Prostate gland (tissue), 2 donors: ENCODE measurements around the gene TOMM20. TPM values are rescaled to one million over a fixed set of nuclear protein-coding genes. Genes with fewer than 3 reads are reported as not detected.

Source experiments
- DNase-seq: peaks from one replicate; pipeline ENCODE4 v3.0.0-alpha.2; 2019; ENCODE audit warnings: low spot score
- H3K27ac ChIP-seq, 2 donors: fragments of 200-600 bp; sonication (generic); 2 replicates each; pipeline ENCODE4 v1.5.1; 2017 to 2019
- H3K27me3 ChIP-seq: fragments of 200-600 bp; sonication (generic); replicated peaks from 2 replicates; pipeline ENCODE4 v1.5.1; 2019; ENCODE audit not compliant: insufficient read depth
- H3K36me3 ChIP-seq, 2 donors: fragments of 200-600 bp; sonication (generic); 1 replicate in 1 of 2; 2 replicates in 1 of 2; pipeline versions ENCODE4 v1.5.1 to v1.8.1; 2017 to 2019
- H3K4me1 ChIP-seq: fragments of 200-600 bp; sonication (generic); replicated peaks from 2 replicates; pipeline ENCODE4 v1.5.1; 2019
- H3K4me3 ChIP-seq, 2 donors: fragments of 200-600 bp; sonication (generic); 2 replicates each; pipeline ENCODE4 v1.5.1; 2017 to 2019
- H3K9me3 ChIP-seq: fragments of 200-600 bp; sonication (generic); 2 replicates; pipeline ENCODE4 v1.5.1; 2017
- POLR2AphosphoS5 ChIP-seq: sonication (generic); formaldehyde crosslinking; IDR thresholded peaks from one replicate; pipeline ENCODE4 v1.6.1; 2017; ENCODE audit warnings: antibody characterized with exemption
- WGBS: methylation state at CpG from one replicate; pipeline ENCODE4 v1.1.5; 2018; 5-methylcytosine and 5-hydroxymethylcytosine counted together
- intact Hi-C: fragments of 100-400 bp; cut with DNase I; formaldehyde crosslinking; loops from one replicate; pipeline ENCODE4 v1.14.2; 2022
- small RNA-seq, 2 donors: library from RNA; depleted of rRNA; stranded (forward); fragments of <200 nt; gene quantifications; one replicate each; pipeline ENCODE3, GENCODE V24; 2016
- total RNA-seq, 2 donors: library from RNA; depleted of rRNA; stranded (reverse); fragments of >200 nt; gene quantifications; one replicate each; pipeline ENCODE4 v1.1.0, GENCODE V29; 2016
- TF ChIP-seq, protein P1 (sequence below), 4 experiments: fragments of 200-600 bp in 2 of 4; fragments of 450-650 bp in 2 of 4; sonication (generic) in 2 of 4; IDR thresholded peaks; 1 replicate in 3 of 4; 2 replicates in 1 of 4; pipeline ENCODE4 v1.5.1; 2016 to 2019; ENCODE audit warnings: antibody characterized with exemption in 4 of 4, mild to moderate bottlenecking in 2 of 4, moderate library complexity in 2 of 4

TOMM20 gene
- total RNA-seq, 2 donors from 2014 or later: 77.1 to 135 TPM

GRCh38 chr1:235060607-235061470 lies 67.8 kb downstream of the TOMM20 start:
- H3K4me3 ChIP-seq: no peak overlapping the region
- TF ChIP-seq, protein P1, sequence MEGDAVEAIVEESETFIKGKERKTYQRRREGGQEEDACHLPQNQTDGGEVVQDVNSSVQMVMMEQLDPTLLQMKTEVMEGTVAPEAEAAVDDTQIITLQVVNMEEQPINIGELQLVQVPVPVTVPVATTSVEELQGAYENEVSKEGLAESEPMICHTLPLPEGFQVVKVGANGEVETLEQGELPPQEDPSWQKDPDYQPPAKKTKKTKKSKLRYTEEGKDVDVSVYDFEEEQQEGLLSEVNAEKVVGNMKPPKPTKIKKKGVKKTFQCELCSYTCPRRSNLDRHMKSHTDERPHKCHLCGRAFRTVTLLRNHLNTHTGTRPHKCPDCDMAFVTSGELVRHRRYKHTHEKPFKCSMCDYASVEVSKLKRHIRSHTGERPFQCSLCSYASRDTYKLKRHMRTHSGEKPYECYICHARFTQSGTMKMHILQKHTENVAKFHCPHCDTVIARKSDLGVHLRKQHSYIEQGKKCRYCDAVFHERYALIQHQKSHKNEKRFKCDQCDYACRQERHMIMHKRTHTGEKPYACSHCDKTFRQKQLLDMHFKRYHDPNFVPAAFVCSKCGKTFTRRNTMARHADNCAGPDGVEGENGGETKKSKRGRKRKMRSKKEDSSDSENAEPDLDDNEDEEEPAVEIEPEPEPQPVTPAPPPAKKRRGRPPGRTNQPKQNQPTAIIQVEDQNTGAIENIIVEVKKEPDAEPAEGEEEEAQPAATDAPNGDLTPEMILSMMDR (IDR thresholded peaks at IDR 0.05): no peak
- peak; percentile 40 for TF ChIP-seq POLR2AphosphoS5
- DNase-seq: peak; percentile 28
- H3K36me3 ChIP-seq: no peaks in the 10 kb centered on the region
- H3K9me3 ChIP-seq: no peaks in the 10 kb centered on the region
- no peak overlapping the region for H3K27ac ChIP-seq
- H3K27me3 ChIP-seq: no peaks in the 10 kb centered on the region
- 33% methylated on average over 7 of the region's 7 CpGs for WGBS
- intact Hi-C loops: no loop called here
- no peaks in the 10 kb centered on the region for H3K4me1 ChIP-seq

Small RNAs within 50 kb of the gene (small RNA-seq; reads per million reads assigned to genes)
- gene AL732292.1: 0 reads per million in 2 donors
- gene SNORA14B: 4.9 to 7.8 reads per million in 2 donors

Other genes with a start within 250 kb of the TOMM20 start
- gene RBM34, start 32.4 kb upstream of the TOMM20 start, total RNA-seq: 10 to 100 TPM; 25.7 to 90.7 TPM
- 10 to 100 TPM; 28.6 to 46.4 TPM for gene ARID4B, start 199.3 kb upstream of the TOMM20 start, total RNA-seq
- 10 to 100 TPM; 42.1 to 42.9 TPM for gene GGPS1, start 199.7 kb upstream of the TOMM20 start, total RNA-seq
- gene TBCE, start 238.6 kb upstream of the TOMM20 start, total RNA-seq: 10 to 100 TPM; 24.2 to 25.0 TPM